Measurements from ENCODE around the gene PTGDS.

The PTGDS gene

GRCh38 chr9:136983656-136984314 is 6.5 kb downstream of the PTGDS start:
- DNase-seq (ENCODE audit: extremely low read depth, insufficient read length): no peak
- Histone ChIP-seq H3K27me3 (replicated peaks; ENCODE audit: control insufficient read depth, insufficient read depth, low read length) (no peaks in the 10 kb centered on the region; the same call in 1 of the 2 replicates), H3K36me3 (ENCODE audit: control insufficient read depth, insufficient read depth, low read length) (no peaks in the 10 kb centered on the region), H3K4me3 (replicated peaks; ENCODE audit: low read depth, low read length) (no peak overlapping the region)
- no peak for TF ChIP-seq CTCF (IDR thresholded peaks at IDR 0.05; ENCODE audit: insufficient read depth, low read length, poor library complexity, severe bottlenecking)

- no peaks in the 10 kb centered on the region for H3K36me3 ChIP-seq (ENCODE audit: control insufficient read depth, insufficient read depth, low read length)
- no peak for DNase-seq (ENCODE audit: extremely low read depth, insufficient read length)
- no peak for TF ChIP-seq CTCF (IDR thresholded peaks at IDR 0.05; ENCODE audit: insufficient read depth, low read length, poor library complexity, severe bottlenecking)
- no peaks in the 10 kb centered on the region; the same call in 1 of the 2 replicates for H3K27me3 ChIP-seq (replicated peaks; ENCODE audit: control insufficient read depth, insufficient read depth, low read length)
- H3K4me3 ChIP-seq (replicated peaks; ENCODE audit: low read depth, low read length): no peak overlapping the region
Measured at GRCh38 chr9:136984464-136985026, 7.2 kb downstream of the PTGDS start.

- no peaks in the 10 kb centered on the region; the same call in 1 of the 2 replicates for H3K27me3 ChIP-seq (replicated peaks; ENCODE audit: control insufficient read depth, insufficient read depth, low read length)
- no peak overlapping the region for H3K4me3 ChIP-seq (replicated peaks; ENCODE audit: low read depth, low read length)
- DNase-seq (ENCODE audit: extremely low read depth, insufficient read length): no peak
- H3K36me3 ChIP-seq (ENCODE audit: control insufficient read depth, insufficient read depth, low read length): no peaks in the 10 kb centered on the region
- TF ChIP-seq CTCF (IDR thresholded peaks at IDR 0.05; ENCODE audit: insufficient read depth, low read length, poor library complexity, severe bottlenecking): no peak
Measured at GRCh38 chr9:136985027-136985602, 7.8 kb downstream of the PTGDS start.

DNA sequence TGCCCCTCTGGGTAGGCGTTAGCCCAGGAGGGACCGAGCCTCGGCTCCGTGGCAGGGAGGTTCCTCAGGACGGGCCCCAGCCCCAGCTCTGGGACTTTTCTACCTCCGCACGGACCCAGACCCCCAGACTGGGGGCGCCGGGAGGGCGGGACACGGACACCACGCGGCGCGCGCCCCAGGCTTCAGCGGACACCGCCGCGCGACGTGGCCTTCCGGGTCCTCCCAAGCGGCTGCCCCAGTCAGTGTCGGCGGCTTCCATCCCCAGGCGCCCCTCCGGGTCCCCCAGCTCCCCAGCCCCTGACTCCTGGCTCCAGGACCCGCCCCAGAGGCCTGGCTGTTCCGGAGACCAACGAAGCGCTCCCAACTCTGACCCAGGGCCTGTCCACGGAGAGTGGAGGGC is 8.5 kb downstream of the PTGDS start:
- Histone ChIP-seq H3K4me3 (replicated peaks; ENCODE audit: low read depth, low read length) (no peak overlapping the region), H3K36me3 (ENCODE audit: control insufficient read depth, insufficient read depth, low read length) (no peaks in the 10 kb centered on the region), H3K27me3 (replicated peaks; ENCODE audit: control insufficient read depth, insufficient read depth, low read length) (no peaks in the 10 kb centered on the region; the same call in 1 of the 2 replicates)
- TF ChIP-seq CTCF (IDR thresholded peaks at IDR 0.05; ENCODE audit: insufficient read depth, low read length, poor library complexity, severe bottlenecking): no peak
- DNase-seq (ENCODE audit: extremely low read depth, insufficient read length): no peak

GRCh38 chr9:136988872-136989271 is 11.6 kb downstream of the PTGDS start:
- Histone ChIP-seq H3K4me3 (replicated peaks; ENCODE audit: low read depth, low read length) (no peak overlapping the region), H3K27me3 (replicated peaks; ENCODE audit: control insufficient read depth, insufficient read depth, low read length) (no peaks in the 10 kb centered on the region; the same call in 1 of the 2 replicates), H3K36me3 (ENCODE audit: control insufficient read depth, insufficient read depth, low read length) (no peaks in the 10 kb centered on the region; the same call in 1 of the 2 replicates)
- DNase-seq (ENCODE audit: extremely low read depth, insufficient read length): no peak
- no peak for TF ChIP-seq CTCF (IDR thresholded peaks at IDR 0.05; ENCODE audit: insufficient read depth, low read length, poor library complexity, severe bottlenecking)

All from GM06990 (cell line).